HepG2 (cell line): ENCODE results near the gene IL16. TPM values are rescaled to one million over a fixed set of nuclear protein-coding genes. Genes with fewer than 3 reads are reported as not detected.

Experiments used
- ATAC-seq: fragments of 200-7000 bp; cut with Tn5 transposase; 3 replicates; pipeline ENCODE4 v1.9.1; 2020; ENCODE audit warnings: mild to moderate bottlenecking, moderate library complexity
- BruUV-seq: library from RNA; stranded (reverse); fragments of 400-500 nt; replicated peaks from 2 replicates; lab custom pipeline; 2021; lab: Mats Ljungman, UMichigan
- CTCF ChIA-PET: fragments of 300-600 bp; formaldehyde crosslinking; extraction: SDS; loops from one replicate; lab custom pipeline; 2021; ENCODE audit warnings: low total read pairs, inconsistent platforms, low intra/inter-chr PET ratio; lab: Yijun Ruan, JAX
- POLR2A ChIA-PET: fragments of 350-600 bp; sonication (Branson Sonifier 250); formaldehyde crosslinking; loops from one replicate; lab custom pipeline; 2020; ENCODE audit warnings: antibody characterized with exemption, inconsistent platforms; lab: Yijun Ruan, JAX
- DNase-seq: peaks from one replicate; pipeline ENCODE4 v3.0.0-alpha.2; 2015; ENCODE audit warnings: low spot score
- FAIRE-seq: peaks from 3 replicates; lab custom pipeline; 2011; peaks lifted over from hg19 to GRCh38; lab: Jason Lieb, UNC
- H2AFZ ChIP-seq: one replicate; pipeline ENCODE4 v1.6.1; 2011; ENCODE audit warnings: low read length, inconsistent platforms
- H3K27ac ChIP-seq: fragments of 300-600 bp; 3 replicates; pipeline ENCODE4 v1.8.0; 2011; ENCODE audit warnings: mixed run types, mild to moderate bottlenecking, mixed read lengths, low read length, inconsistent platforms; ENCODE audit not compliant: insufficient read depth; ENCODE audit errors: extremely low read length
- H3K27me3 ChIP-seq, 2 experiments: fragments of 200-600 bp in 1 of 2; 2 replicates in 1 of 2; 3 replicates in 1 of 2; pipeline versions ENCODE4 v1.6.0 to v1.8.0; 2011; ENCODE audit warnings: low read length in 2 of 2, mild to moderate bottlenecking in 2 of 2, moderate library complexity in 2 of 2, inconsistent platforms in 1 of 2; ENCODE audit not compliant: insufficient read depth in 2 of 2, control insufficient read depth in 1 of 2
- H3K36me3 ChIP-seq, 2 experiments: fragments of 200-600 bp in 1 of 2; replicated peaks in 1 of 2; 2 replicates in 1 of 2; 3 replicates in 1 of 2; pipeline versions ENCODE4 v1.5.1 to v1.8.0; 2011; ENCODE audit warnings: low read length in 2 of 2, inconsistent platforms in 1 of 2; ENCODE audit not compliant: insufficient read depth in 2 of 2, control insufficient read depth in 1 of 2
- H3K4me1 ChIP-seq: 2 replicates; pipeline ENCODE4 v1.5.1; 2012; ENCODE audit warnings: low read length, inconsistent platforms; ENCODE audit not compliant: insufficient read depth
- H3K4me2 ChIP-seq: 2 replicates; pipeline ENCODE4 v1.6.0; 2011; ENCODE audit warnings: low read depth, low read length, inconsistent platforms
- H3K4me3 ChIP-seq, 3 experiments: fragments of 200-600 bp in 1 of 3; sonication (generic), shearing (Covaris generic) in 1 of 3; replicated peaks in 1 of 3; 2 replicates each; pipeline ENCODE4 v1.5.1; 2011 to 2016; ENCODE audit warnings: low read length in 3 of 3, inconsistent platforms in 2 of 3, low read depth in 2 of 3, mild to moderate bottlenecking in 2 of 3, control low read depth in 1 of 3, mixed read lengths in 1 of 3; ENCODE audit not compliant: insufficient read depth in 1 of 3
- H3K79me2 ChIP-seq: one replicate; pipeline ENCODE4 v1.6.1; 2011; ENCODE audit warnings: low read length, inconsistent platforms; ENCODE audit not compliant: insufficient read depth
- H3K9ac ChIP-seq: 2 replicates; pipeline ENCODE4 v1.6.0; 2011; ENCODE audit warnings: mild to moderate bottlenecking, low read depth, low read length, inconsistent platforms; ENCODE audit not compliant: insufficient read depth
- H3K9me3 ChIP-seq: 2 replicates; pipeline ENCODE4 v1.5.1; 2012; ENCODE audit warnings: mild to moderate bottlenecking, low read length
- H4K20me1 ChIP-seq: 2 replicates; pipeline ENCODE4 v1.6.0; 2011; ENCODE audit warnings: inconsistent platforms, mild to moderate bottlenecking, low read length, moderate library complexity; ENCODE audit not compliant: insufficient read depth
- E2F1 ChIP-seq: sonication (generic); formaldehyde crosslinking; IDR thresholded peaks from 2 replicates; pipeline ENCODE4 v1.5.0; 2020; ENCODE audit warnings: missing genetic modification reagents
- HCFC1 ChIP-seq: fragments of 150-350 bp; IDR thresholded peaks from 2 replicates; pipeline ENCODE4 v1.6.1; 2014; ENCODE audit warnings: low read depth, low read length
- RXRB ChIP-seq: IDR thresholded peaks from 2 replicates; pipeline ENCODE4 v1.6.1; 2016; ENCODE audit warnings: borderline replicate concordance, missing genetic modification reagents, missing compliant biosample characterization
- SNAPC2 ChIP-seq: sonication (generic); formaldehyde crosslinking; IDR thresholded peaks from 2 replicates; pipeline ENCODE4 v1.8.1; 2022; ENCODE audit warnings: mild to moderate bottlenecking, missing genetic modification reagents
- SOX13 ChIP-seq, 3 experiments: fragments of 450-650 bp in 1 of 3; sonication (generic) in 1 of 3; formaldehyde crosslinking in 1 of 3; IDR thresholded peaks in 2 of 3; conservative IDR thresholded peaks in 1 of 3; 2 replicates each; pipeline versions ENCODE4 v1.5.0 to v1.6.1; 2016 to 2020; ENCODE audit warnings: antibody characterized with exemption in 1 of 3, mild to moderate bottlenecking in 1 of 3, missing compliant biosample characterization in 1 of 3, missing genetic modification reagents in 1 of 3, moderate library complexity in 1 of 3
- ZBTB7B ChIP-seq: sonication (generic); formaldehyde crosslinking; IDR thresholded peaks from 2 replicates; pipeline ENCODE4 v1.4.0; 2020; ENCODE audit warnings: missing genetic modification reagents
- ZNF749 ChIP-seq: sonication (generic); formaldehyde crosslinking; IDR thresholded peaks from 2 replicates; pipeline ENCODE4 v1.8.0; 2022; ENCODE audit warnings: mild to moderate bottlenecking, missing genetic modification reagents, moderate library complexity, borderline replicate concordance
- WGBS: methylation state at CpG from one replicate; pipeline ENCODE4 v1.1.6; 2017; ENCODE audit warnings: low lambda C conversion rate; 5-methylcytosine and 5-hydroxymethylcytosine counted together
- in situ Hi-C: cut with HindIII; loops from 2 replicates; pipeline ENCODE4 v1.10.0; 2017; ENCODE audit warnings: low pct_unique_long_range_greater_than_20kb; ENCODE audit not compliant: extremely low pct_ligation_motif_present
- intact Hi-C: fragments of 100-400 bp; cut with micrococcal nuclease; formaldehyde crosslinking; loops from one replicate; pipeline ENCODE4 v1.10.0; 2022; ENCODE audit not compliant: unreplicated experiment
- polyA plus RNA-seq, 8 experiments: library from polyadenylated mRNA; depleted of rRNA in 3 of 8; stranded (reverse) in 7 of 8; unstranded in 1 of 8; fragments of >200 nt; fragmentation: Illumina TruSeq in 4 of 8; extraction: Trizol in 4 of 8; gene quantifications; 2 replicates each; pipeline versions ENCODE4 v1.2.1 to v1.2.3, GENCODE V29; 2011 to 2016; ENCODE audit warnings: low read depth in 4 of 8, missing spikeins in 1 of 8, mixed read lengths in 1 of 8; ENCODE audit not compliant: insufficient read depth in 1 of 8
- total RNA-seq, 5 experiments: library from RNA; depleted of rRNA; stranded (reverse); fragments of >200 nt; fragmentation: Illumina TruSeq; extraction: Trizol; gene quantifications; 2 replicates each; pipeline ENCODE4 v1.2.3, GENCODE V29; 2016; ENCODE audit warnings: low read depth in 1 of 5
- TF ChIP-seq, protein P1 (sequence below): sonication (generic); formaldehyde crosslinking; IDR thresholded peaks from 2 replicates; pipeline ENCODE4 v1.4.0; 2020; ENCODE audit warnings: low read depth, missing genetic modification reagents
- TF ChIP-seq, protein P2 (sequence below): sonication (generic); formaldehyde crosslinking; conservative IDR thresholded peaks from 2 replicates; pipeline ENCODE4 v1.4.0; 2020; ENCODE audit warnings: missing genetic modification reagents

Gene IL16
- total and polyA plus RNA-seq, 2 of the 13 experiments (the other 11 are each of a cell fraction or from before 2014, with no cell fraction given): 0.03 TPM; not detected in 1

GRCh38 chr15:81253846-81254245, 57.2 kb downstream of the IL16 start:
- H3K27me3 ChIP-seq: no peaks in the 10 kb centered on the region
- no peaks in the 10 kb centered on the region for H3K36me3 ChIP-seq
- H3K4me2 ChIP-seq: no peak overlapping the region
- TF ChIP-seq SNAPC2 (CRISPR knock-in tag) (no peak), RXRB (no peak)
- TF ChIP-seq, all 625 proteins: peak for 0
- FAIRE-seq: no peak
- Histone ChIP-seq H3K4me1 (no peaks in the 10 kb centered on the region), H2AFZ (no peak overlapping the region), H3K79me2 (no peaks in the 10 kb centered on the region), H3K9ac (no peak overlapping the region), H3K9me3 (no peaks in the 10 kb centered on the region), H4K20me1 (no peaks in the 10 kb centered on the region), H3K4me3 (no peak overlapping the region), H3K27ac (no peak overlapping the region)
- ChIA-PET POLR2A (no interaction called here), CTCF (no interaction called here)
- intact Hi-C loops (no loop called here), in situ Hi-C loops (no loop called here)
- ATAC-seq: no peak
- DNase-seq: no peak
- 4% methylated on average over 2 of the region's 2 CpGs for WGBS
- BruUV-seq: no TSS peak

GRCh38 chr15:81254277-81254915, 57.7 kb downstream of the IL16 start:
- WGBS: 8% methylated on average over 5 of the region's 5 CpGs
- no peak for TF ChIP-seq HCFC1
- no peak for TF ChIP-seq ZNF749 (CRISPR knock-in tag)
- TF ChIP-seq, protein P1, sequence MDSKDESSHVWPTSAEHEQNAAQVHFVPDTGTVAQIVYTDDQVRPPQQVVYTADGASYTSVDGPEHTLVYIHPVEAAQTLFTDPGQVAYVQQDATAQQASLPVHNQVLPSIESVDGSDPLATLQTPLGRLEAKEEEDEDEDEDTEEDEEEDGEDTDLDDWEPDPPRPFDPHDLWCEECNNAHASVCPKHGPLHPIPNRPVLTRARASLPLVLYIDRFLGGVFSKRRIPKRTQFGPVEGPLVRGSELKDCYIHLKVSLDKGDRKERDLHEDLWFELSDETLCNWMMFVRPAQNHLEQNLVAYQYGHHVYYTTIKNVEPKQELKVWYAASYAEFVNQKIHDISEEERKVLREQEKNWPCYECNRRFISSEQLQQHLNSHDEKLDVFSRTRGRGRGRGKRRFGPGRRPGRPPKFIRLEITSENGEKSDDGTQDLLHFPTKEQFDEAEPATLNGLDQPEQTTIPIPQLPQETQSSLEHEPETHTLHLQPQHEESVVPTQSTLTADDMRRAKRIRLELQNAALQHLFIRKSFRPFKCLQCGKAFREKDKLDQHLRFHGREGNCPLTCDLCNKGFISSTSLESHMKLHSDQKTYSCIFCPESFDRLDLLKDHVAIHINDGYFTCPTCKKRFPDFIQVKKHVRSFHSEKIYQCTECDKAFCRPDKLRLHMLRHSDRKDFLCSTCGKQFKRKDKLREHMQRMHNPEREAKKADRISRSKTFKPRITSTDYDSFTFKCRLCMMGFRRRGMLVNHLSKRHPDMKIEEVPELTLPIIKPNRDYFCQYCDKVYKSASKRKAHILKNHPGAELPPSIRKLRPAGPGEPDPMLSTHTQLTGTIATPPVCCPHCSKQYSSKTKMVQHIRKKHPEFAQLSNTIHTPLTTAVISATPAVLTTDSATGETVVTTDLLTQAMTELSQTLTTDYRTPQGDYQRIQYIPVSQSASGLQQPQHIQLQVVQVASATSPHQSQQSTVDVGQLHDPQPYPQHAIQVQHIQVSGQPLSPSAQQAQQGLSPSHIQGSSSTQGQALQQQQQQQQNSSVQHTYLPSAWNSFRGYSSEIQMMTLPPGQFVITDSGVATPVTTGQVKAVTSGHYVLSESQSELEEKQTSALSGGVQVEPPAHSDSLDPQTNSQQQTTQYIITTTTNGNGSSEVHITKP (CRISPR knock-in tag): no peak
- TF ChIP-seq SOX13 (IDR thresholded peaks at IDR 0.05): no peak
- TF ChIP-seq SOX13 (CRISPR knock-in tag; conservative IDR thresholded peaks at IDR 0.05 in 1 of 2, IDR thresholded peaks at IDR 0.05 in 1 of 2): no peak
- TF ChIP-seq, protein P2, sequence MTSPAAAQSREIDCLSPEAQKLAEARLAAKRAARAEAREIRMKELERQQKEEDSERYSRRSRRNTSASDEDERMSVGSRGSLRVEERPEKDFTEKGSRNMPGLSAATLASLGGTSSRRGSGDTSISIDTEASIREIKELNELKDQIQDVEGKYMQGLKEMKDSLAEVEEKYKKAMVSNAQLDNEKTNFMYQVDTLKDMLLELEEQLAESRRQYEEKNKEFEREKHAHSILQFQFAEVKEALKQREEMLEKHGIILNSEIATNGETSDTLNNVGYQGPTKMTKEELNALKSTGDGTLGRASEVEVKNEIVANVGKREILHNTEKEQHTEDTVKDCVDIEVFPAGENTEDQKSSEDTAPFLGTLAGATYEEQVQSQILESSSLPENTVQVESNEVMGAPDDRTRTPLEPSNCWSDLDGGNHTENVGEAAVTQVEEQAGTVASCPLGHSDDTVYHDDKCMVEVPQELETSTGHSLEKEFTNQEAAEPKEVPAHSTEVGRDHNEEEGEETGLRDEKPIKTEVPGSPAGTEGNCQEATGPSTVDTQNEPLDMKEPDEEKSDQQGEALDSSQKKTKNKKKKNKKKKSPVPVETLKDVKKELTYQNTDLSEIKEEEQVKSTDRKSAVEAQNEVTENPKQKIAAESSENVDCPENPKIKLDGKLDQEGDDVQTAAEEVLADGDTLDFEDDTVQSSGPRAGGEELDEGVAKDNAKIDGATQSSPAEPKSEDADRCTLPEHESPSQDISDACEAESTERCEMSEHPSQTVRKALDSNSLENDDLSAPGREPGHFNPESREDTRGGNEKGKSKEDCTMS (CRISPR knock-in tag): no peak
- TF ChIP-seq E2F1: no peak
- no peak for TF ChIP-seq ZBTB7B
- no peak for FAIRE-seq
- POLR2A ChIA-PET: no interaction called here
- no peaks in the 10 kb centered on the region for H4K20me1 ChIP-seq
- no peaks in the 10 kb centered on the region for H3K36me3 ChIP-seq
- no peak overlapping the region for H3K4me3 ChIP-seq
- intact Hi-C loops (no loop called here), in situ Hi-C loops (no loop called here)
- CTCF ChIA-PET: no interaction called here
- H3K27me3 ChIP-seq: no peaks in the 10 kb centered on the region
- no peaks in the 10 kb centered on the region for H3K4me1 ChIP-seq
- H3K9ac ChIP-seq: no peak overlapping the region
- DNase-seq: no peak
- no peaks in the 10 kb centered on the region for H3K9me3 ChIP-seq
- no peak overlapping the region for H3K27ac ChIP-seq
- BruUV-seq: no TSS peak
- no peaks in the 10 kb centered on the region for H3K79me2 ChIP-seq
- ATAC-seq: no peak
- H2AFZ ChIP-seq: no peak overlapping the region
- no peak overlapping the region for H3K4me2 ChIP-seq
